Smooth muscle cell of the brain vasculature (primary cell): ENCODE data around the gene WNT7A.

Experiments
- DNase-seq: peaks from one replicate; pipeline ENCODE4 v3.0.0-alpha.2; 2012; ENCODE audit warnings: low read depth, low spot score

Gene WNT7A

DNA sequence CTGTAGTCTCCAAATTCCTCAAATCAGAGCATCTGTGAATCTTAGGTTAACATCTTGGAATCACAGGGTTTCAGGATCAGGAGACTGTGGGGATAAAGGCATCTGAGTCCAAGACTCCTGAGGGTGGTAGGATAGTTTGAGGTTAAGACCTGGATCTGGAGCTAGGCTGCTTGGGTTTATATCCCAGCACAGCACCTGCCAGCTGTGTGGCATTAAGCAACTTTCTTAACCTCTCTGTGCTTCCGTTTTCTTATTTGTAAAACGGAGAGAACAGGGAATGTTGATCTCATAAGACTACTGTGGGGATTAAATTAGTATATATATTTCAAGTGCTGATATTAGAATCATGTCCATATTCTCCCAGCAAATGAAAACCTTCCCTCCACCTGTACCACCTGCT is 33.6 kb downstream of the WNT7A start:
- DNase-seq: no peak

DNA sequence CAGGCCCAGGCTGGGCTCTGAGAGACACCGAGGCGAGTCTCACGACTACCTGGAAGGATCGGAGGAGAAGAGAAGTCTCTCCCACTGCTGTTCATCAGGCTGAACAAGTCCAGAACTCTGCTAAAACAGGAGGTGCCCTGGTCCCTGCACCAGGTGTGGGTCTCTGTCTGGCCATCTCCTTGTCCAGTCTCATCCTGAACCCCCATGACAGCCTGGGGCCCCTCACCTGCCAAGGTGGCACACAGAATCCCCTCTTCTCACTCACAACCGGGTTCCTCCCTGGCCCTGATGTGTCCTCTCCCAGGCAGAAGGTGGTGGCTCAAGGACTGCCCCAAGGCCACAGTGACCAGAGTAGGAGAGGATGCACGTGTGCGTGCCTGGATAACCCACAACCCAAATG is 34.1 kb downstream of the WNT7A start:
- no peak for DNase-seq

DNA sequence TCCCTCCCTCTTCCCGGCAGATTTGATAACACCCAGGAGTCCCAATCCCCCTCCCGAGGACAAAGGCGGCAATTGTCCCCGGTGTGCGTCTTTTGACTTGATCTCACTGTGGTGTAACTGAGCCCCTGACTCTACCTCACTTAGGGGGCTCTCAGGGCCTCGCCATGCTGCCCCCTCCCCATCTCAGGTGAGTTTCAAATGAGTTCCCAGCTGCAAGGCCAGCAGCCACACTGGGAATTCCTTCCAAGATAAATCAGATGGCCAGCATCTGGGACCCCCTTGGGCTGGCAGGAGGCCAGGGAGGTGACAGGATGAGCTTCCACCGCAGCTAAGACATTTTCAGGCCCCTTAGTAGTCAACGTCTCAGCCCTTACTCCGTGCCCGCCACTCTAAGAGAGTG is 35.0 kb downstream of the WNT7A start:
- DNase-seq: no peak

DNA sequence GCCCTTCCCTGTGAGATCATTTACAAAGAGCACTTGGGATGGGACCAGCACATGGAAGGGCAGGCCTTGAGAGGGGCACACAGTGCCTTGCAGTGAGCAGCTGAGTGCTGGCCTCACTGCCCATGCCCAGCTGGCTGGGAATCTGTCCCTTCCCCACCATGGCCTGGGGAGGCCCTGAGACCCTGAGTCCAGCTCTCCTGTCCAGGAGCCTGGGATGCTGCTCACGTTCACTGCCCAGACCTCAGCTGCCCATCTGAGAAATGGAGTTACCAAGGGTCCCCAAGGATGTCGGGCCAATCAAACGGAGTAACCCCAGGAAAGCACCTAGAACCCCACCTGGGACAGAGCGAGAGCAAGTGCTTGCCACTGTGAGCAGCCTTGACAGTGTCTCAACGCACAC is 35.6 kb downstream of the WNT7A start:
- DNase-seq: no peak

DNA sequence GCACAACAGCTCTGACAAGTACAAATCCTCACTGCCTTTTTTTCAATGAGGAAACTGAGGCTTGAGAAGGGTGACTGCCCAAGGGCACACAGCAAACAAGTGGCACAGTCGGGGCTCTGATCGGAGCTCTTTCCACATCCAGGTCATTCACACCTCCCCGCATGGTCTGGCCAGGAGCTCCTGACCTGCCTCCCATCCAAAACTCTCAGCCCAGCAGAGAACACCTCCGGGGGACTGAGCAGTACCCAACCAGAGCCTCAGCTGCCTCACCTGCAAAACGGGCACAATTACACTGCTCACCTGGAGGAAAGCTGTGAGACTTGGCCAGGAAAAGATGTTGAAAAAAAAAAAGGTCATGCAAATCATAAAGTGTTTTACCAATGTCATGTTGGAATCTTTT is 36.5 kb downstream of the WNT7A start:
- no peak for DNase-seq

DNA sequence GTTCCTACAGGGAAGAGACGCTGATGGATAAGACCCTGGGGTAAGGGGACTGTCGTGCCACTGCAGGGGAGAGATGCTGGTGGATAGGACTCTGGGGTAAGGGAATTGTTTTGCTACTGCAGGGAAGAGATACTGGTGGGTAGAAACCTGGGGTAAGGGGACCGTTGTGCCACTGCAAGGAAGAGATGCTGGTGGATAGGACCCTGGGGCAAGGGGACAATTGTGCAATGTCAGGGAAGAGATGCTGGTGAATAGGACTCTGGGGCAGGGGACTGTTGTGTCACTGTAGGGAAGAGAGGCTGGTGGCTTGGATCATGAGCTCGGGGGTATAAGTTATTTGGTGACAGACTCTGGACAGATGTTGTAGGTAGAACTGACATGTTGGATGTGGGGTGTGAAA is 37.6 kb downstream of the WNT7A start:
- DNase-seq: no peak

DNA sequence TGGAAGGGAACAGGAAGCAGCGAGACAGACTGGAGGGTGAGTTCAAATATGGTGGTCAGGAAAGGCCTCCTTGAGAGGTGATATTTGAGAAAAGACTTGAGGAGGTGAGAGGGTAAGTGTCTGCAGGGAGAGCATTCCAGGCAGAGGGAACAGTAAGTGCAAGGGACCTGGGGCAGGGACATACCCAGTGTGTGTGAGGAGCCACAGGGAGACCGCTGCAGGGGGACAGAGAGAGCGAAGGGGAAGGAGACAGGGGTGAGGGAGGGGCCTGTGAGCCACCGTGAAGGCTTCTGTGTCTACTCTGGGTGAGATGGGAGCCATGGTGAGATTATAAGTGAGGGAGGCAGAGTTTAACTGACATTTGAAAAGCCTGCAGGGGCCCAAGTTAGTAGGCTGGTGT is 38.0 kb downstream of the WNT7A start:
- no peak for DNase-seq

DNA sequence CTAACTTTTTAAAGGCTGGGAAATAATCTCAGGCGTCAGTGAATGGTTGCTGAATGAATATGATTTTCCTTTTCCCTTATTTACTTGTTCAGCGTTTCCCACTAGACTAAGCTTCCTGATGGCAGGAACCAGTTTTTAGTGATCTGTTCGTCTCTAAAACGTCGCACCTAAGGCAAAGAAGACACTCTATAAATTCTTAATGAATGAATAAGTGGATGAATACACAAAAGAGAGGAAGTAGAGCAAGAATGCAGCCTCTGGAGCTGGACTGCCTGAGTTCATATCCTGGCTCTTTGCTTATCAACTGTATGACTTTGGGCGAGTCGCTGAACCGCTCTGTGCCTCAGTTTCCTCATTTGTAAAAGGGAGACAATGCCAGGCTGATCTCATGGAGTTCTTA is 38.7 kb downstream of the WNT7A start:
- DNase-seq: no peak

DNA sequence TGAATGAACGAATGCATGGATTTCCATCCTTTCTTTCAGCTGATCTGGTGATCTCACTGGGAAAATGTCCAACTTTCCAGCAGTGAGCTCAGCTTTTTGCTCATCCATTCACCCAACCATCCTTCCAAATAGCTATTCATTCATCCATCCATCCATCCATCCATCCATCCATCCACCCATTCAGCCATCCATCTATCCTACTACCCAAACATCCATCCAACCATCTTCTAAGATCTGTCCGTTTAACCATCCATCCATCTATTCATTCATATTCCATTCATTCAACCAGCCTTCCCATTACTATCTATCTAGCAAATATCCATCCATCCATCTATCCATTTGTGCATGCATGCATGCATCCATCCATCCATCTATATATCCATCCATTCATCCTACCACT is 39.4 kb downstream of the WNT7A start:
- no peak for DNase-seq

DNA sequence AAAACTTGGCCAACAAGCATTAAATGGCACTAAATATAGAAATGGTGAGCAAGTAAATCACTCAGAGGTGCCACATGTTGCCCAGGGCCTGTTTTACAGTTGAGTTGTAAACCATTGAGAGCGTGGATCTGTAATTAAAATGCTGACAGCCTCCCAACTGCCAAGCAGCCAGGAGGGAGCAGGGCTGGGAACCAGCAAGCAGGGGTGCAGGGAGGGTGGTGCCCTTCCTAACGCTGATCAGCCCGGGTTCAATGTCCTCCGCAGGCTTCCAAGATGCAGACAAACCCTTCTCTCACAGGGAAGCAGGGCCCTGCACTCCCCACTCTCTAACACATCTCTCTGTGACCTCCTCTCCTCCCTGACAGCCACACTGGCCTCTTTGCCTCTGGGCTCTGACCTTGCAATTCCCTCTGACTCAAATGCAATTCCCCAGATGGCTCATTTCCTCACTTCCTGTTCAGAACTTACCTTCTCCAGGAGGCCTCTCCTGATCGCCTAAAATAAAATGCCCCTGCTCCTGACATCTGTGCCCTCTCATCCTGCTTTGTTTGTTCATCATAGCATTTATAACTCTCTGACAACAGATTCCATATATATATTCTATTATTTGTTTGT is 40.0 kb downstream of the WNT7A start:
- DNase-seq: no peak

DNA sequence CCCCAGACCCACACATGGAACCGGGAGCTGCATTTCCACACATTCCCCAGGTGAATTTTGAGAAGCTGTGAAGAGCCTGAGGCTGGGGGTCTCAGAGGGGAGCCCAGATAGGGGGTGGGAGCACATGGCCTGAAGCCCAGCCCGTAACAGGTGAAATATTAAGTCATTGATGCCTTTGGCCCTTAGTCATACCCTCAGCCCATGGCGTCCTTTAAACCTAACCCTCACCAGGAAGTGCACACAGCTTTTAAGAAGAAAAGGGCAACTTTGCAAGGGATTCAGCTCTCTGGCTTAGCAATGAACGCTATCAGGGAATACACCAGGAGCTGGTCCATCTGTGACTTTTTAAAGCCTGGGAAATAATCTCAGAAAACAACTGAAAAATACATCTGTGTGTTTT is 40.6 kb downstream of the WNT7A start:
- DNase-seq: no peak

DNA sequence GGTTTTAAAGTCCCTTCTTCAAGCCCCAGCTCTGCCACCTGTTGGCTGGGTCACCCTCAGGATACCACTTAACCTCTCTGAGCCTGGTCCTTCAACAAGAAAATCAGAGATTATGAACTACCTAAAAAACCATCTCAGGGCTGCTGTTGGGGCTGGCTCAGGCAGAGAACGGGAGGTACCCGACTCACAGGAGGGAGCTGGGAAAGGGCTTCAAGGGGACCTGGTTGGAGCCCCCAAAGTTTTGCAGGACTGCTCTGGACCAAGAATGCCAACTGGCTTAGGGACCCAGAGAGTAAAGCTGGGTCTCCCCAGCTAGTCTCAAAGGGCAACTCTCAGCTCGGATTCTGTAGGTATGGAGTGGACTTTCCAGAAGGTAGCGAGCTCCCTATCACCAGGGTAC is 41.5 kb downstream of the WNT7A start:
- no peak for DNase-seq

DNA sequence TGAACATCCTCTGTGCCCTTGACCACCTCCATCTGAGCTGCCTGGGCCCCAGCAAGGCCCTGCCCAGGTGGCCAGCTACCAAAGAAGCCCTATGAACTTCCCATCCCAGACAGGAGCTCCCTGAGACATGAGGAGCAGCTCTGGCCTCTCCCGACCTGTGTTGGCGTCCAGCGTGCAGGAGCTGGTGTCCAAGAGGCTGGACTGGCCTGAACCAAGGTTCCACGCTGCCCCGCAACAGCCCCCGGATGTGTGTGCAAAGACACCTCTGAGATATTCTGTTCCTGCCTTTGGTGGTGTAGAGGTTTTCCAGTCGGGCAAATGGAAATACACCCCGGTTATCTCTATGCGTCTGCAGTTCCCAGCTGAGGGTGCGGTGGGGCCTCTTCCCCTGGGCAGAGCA is 42.1 kb downstream of the WNT7A start:
- DNase-seq: no peak

DNA sequence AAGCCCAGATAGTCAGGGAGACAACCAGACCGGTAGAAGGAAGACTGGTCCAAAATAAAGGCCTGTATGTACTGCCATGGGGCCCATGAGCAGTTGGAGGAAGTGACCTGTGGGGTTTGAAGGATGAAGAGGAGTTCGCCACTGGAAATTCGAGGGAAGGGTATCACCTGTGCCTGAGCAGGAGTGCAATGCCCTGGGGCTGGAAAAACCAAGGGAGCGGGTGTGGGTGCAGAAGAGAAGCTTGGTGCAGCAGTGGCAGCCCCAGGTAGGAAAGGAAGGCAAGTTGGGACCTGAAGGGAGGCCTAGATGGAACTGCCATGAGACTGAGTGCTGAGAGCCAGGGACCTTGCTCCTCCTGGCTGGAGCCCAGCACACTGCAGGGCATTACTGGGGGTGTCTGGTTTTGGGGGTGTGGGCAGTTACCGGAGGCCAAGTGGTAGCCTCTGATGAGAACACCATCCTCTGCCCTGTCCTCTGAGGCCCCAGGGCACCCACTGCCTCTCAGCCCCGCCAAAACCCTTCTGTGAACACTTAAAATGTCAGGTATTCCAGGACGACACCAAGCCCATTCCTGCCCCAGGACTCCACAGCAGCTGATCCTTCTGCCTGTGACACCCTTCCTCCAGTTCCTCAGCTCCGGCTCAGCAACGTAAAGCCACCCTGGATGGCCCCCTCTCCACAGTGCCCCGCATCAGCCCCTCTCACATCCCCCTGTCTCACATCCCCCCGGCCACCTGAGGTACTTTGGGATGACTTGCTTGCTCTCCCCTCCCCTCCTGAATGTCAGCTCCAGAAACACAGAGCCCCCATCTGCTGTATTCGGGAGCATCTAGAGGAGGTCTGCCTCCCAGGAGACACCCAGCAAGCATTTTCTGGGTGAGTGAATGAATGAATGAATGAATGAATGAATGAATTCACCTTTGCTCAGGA is 42.9 kb downstream of the WNT7A start:
- DNase-seq: no peak

DNA sequence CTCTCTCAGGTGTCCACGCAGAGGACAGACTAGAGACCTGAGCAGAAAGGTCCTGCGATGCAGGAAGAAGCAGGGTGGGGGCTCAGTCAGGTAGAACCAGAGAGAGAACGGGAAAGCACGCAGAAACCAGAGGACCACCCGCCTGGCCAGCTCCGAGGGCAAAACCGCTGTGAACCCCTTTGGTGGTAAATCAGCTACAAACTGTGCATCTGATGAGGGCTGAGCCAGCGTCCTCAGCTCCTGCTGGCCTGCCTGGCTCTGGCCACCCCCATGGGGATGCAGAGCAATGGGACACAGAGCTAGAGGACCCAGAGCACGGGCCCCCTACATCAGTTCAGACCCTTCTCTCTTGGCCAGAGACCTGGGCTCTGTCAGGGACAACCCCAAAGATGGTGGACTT is 44.6 kb downstream of the WNT7A start:
- DNase-seq: no peak

DNA sequence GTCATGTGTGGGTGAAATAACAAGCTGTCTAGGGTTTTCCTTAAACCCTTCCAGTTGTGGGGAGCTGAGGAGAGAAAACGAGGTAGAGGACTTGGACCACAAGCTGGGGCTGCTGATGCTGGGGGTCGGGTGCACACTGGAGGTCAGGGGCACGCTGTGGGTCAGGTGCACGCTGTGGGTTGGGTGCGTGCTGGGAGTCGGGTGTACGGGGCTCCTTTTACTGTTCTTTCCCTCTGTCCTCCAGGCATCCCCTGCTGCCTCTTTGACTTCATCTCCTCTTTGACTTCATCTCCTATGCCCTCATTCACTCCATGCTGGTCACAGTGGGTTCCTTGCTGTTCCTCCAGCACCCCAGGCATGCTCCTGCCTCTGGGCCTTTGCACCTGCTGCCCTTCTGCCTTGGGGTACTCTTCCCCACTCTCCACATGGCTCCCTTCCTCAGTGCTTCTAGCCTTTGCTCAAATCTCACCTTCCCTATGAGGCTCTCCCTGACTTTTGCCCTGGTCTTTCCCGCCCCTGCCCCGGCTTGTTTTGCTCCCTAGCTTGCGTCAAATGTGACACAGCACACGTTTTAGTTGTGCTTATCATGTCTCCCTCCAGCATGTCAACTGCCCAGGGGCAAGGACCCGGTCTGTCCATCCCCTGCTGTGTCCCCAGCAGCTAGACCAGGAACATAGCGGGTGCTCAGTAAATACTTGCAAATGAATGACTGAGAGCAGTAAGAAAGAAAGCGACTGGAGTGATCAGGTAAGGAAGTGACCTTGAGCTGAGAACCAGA is 45.4 kb downstream of the WNT7A start:
- DNase-seq: no peak

DNA sequence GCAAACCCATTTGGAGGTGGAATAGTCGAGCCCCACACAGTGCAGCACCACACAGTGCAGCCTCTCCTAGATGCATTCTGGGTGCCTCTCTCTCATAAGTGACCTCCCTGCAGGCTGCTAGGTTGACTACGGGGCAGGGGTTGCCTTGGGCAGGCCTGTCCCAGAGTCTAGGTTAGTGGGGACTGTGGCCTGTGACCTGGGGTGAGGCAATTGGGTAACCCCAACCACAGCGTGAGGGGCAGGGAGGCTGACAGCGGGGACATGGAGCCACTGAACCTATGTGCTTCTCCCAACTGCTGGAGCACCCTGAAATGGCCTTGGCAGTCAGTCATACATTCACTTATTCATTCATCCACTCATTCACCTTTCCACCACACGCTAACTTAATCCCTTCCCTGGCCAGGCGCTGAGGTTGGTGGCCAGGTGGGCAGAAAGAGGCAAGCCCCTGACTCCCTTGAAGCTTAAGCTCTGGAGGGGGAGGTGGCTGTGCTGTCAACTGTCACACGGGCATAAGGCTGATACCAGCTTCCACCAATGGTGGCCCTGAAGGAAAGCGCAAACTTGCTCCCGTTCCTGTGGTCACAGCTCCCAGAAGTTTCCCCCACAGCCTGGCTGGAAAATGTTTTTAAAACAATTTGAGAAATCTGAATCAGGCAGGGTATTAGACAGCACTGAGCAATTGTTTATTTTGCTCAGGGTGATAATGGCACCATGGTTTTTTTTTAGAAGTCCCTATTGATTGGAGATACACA is 46.2 kb downstream of the WNT7A start:
- no peak for DNase-seq

DNA sequence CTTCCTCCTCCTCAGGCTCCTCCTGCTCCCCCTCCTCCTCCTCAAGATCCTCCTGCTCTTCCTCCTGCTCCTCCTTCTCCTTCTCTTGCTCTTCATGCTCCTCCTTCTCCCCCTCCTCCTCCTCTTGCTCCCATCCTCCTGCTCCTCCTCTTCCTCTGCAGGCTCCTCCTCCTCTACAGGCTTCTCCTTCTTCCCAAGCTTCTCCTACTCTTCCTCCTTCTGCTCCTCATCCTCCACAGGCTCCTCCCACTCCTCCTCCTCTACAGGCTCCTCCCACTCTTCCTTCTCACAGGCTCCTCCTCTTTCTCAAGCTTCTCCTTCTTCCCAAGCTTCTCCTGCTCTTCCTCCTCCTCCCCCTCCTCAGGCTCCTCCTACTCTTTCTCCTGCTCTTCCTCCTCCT is 47.7 kb downstream of the WNT7A start:
- DNase-seq: no peak

DNA sequence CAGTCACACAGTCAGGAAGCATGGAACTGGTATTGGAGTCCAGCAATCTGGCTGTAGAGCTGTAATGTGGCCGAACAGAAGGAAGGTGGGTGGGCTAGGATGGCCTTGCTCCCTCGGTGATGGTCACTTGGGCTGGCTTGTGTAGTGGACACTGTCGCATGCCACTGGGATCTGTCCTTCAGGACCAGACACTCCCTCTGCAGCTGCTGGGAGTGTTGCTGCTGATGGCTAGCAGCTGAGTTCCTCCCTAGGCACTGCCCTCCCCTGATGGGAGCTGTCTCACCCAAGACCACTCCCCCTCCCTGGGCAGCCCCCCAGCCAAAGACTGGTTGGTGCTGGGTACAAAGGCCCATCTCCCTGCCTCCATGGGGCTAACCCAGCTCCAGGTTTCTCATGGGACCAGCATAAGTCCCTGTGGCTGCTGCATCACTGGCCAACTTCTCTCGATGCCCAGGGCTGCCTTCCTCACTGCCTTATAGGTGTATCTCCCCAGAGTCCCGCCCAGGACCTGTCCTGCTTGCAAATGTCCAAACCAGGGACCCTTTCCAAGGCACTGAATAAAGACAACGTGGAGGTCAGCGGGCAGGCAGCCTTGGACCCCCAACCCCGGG is 48.4 kb downstream of the WNT7A start:
- no peak for DNase-seq

DNA sequence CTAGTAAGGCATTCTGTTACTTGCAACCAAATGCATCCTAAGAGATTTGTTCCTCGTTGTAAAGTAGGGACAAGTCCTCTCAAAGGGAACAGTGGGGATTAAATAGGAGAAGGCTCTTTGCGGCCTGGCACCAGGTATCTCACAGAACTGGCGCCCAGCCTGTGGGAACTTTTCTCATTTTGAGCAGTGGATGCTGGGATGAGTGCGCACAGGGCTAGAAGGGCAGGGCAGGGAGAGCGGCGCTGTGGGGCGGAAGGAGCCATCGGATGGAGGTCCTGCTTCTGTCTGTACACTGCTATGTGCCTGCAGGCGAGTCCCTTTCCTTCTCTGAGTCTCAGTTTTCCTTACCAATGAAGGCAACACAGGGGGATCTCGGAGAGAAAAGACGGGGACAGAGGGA is 50.6 kb downstream of the WNT7A start:
- no peak for DNase-seq

DNA sequence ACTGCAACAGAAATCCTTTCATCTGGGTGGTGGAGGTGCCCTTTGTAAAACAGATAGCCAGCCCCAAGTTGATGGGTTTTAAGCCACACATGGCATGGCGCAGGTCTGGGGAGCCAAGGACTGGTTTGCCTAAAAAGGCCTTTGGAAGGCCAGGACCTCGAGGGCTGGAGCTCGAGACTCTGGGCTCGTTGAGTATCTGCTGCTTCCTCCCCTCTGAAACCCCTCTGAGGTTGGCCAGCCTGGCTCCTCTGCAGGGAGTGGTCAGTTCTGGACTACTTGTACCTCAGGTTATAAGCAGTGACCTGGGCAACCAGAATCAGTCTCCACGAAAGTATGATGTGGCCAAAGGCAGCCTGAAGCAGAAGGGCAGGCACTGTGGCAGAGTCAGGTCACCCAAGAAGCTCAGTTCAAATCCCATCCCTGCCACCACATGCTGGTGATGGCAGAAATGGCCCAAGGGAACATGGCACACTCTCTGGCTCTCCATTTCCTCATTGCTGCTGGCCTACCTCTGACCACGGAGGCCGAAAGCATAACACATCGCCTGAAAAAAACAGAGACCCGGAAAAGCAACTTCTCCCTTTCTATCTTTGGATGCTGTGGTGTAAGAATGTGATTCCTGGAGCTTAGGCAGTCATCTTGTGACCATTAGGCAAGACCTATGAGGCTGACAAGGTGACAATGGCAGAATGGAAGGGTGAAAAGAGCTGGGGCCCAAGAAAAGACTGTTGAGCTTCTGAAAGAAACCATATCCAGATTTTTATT is 51.2 kb downstream of the WNT7A start:
- DNase-seq: no peak
